GM18498 (cell line): ENCODE measurements around the gene TOX2.
"Not testable (repeated sequence)": the region's sequence is repeated elsewhere in the genome, so short reads cannot be mapped to it uniquely, and the experiment has no call there.

Experiments
- ATAC-seq: cut with Tn5 transposase; IDR thresholded peaks from one replicate; pipeline ENCODE4 v1.9.1; 2021; ENCODE audit warnings: mild to moderate bottlenecking, moderate library complexity; ENCODE audit not compliant: unreplicated experiment

TOX2 gene

DNA sequence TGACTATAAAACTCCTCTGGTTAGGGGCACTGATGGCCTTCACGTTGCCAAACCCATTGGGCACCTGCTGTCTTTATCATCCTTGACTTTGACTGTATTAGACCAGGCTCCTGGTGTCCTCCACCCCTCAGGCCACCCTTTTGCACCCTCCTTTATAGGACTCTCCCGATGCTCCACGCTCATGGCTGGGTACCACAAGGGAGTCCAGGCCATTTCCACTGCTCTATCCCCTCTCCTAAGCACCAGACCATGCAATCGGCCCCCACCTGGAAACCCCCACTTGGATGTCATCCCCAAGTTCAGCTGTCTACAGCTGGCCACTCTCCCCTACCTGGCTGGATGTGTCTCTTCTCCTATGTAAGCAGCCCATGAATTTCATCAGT, 115.2 kb downstream of the TOX2 start:
- no peak for ATAC-seq

DNA sequence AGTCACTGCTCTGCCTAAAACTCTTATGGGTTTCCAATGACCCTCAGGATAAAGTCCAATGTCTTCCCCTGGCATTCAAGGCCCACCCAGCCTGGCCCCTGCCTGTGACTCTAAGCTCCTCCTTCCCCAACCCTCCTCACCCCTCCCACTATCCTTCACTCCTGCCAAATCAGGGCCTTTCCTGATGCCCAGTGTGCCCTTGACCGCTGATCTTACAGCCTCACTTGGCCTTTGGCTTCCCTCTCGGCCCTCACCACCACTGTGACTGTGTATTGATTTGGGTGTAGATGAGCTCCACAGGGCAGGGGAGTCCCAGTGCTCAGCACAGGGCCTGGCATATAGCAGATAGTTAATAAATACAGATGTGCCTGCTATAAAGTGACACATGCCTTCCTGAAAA, 115.7 kb downstream of the TOX2 start:
- ATAC-seq = no peak

DNA sequence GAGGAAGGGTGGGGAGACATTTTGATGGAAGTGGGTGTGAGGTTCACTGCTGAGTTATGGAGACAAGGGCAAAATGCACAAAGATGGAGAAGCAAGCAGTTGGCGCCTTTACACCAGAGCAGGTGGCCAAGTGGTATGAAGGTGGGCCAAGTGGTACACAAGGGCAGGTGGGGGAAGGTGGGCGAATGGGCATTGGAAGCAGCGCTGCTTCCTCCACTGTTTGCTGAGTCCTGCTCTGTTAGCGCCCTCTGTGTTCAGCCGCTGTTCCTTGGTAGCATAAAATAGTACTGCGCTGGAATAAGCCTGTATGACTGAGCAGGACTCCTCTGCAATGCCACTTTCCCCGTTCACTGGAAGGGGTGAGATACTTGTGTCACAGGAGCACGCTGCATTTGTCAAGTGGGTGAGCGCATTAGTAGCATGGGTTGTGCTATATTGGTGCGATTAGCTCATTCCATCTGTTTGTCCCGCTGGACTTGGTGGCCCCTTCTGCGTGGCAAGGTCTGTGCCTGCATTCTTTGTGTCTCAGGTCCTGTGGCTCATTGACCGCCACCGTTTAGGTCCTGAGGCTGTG, 116.4 kb downstream of the TOX2 start:
- ATAC-seq = no peak

DNA sequence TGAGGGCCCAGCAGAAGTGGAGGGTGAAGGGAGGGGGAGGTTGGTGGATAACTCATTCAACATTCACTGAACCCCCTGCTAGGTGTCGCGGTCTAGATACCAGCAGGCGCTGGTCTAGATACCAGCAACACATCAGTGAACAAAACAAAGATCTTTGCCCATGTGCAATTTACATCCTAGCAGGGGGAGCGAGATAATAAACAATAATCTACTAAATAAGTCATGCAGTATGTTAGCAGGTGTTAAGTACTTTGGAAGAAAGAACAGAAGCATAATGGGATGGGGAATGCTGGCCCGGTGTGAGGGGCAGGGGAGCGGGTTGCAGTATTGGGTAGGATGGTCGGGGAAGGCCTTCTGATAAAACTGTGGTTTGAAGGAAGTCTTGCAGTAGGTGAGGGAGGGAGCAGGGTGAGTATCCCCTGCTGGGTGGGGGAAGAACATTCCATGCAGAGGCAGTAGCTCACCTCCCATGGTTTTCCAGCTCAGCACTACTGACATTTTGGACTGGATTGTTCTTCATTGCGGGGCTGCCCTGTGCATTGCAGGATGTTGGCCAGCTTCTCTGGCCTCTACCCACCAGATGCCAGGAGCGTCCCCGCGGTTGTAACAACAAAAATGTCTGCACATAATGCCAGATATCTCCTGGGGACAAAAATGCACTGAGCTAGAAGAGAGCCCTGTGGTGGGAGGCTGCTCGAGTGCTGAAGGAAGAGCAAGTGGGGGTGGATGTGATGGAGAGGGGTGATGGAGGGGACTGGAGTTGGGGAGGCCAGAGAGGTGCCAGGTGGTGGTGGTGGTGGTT, 117.3 kb downstream of the TOX2 start:
- no peak for ATAC-seq

DNA sequence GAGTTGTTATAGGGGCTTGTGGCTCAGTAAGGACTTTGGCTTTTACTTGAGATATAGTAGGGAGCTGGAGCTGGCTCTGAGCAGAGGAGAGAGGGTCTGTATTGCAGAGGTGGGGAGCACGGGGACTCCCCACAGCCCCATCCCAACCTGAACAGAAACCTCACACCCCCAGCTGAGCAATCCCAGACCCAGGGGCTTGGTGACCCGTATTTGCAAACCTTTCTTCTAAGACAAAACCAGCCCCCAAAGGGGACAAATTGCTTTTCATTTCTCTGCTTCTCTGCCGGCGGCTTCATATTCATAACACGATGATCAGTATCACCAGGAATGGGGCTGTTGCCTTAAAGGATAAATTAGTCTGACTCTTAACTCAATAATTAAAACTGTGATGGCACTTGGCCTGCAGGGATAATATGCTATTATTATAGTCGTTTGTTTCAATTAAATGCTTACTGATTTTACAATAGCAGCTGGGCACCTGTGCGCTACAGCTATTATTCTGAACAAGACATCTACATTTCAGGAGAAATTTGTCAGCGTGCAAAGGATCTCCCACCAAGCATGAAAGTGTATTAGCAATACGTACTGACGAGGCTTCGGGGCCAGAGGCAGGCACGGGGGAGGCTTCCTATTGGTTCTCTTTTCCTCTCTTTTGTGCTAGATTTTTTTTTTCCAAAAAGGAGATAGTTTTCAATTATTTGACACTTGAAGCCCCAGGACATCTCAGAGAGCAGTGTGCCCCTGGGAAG, 118.1 kb downstream of the TOX2 start:
- no peak for ATAC-seq

DNA sequence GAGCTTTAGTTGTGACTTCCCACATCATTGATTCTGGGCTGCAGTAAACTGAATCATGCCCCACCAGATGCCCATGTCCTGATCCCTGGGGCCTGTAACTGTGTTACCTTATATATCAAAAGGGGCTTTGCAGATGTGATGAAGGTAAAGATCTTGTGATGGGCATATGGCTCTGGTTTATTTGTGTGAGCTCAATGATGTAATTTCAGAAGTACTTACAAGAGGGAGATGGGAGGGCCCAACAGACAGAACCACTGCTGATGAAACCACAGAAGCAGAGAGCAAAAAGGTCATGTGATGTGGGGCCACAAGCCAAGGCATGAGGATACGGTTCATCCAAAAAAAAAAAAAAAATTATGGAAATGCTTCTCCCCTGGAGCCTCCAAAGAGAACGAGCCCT, 118.7 kb downstream of the TOX2 start:
- ATAC-seq = no peak

DNA sequence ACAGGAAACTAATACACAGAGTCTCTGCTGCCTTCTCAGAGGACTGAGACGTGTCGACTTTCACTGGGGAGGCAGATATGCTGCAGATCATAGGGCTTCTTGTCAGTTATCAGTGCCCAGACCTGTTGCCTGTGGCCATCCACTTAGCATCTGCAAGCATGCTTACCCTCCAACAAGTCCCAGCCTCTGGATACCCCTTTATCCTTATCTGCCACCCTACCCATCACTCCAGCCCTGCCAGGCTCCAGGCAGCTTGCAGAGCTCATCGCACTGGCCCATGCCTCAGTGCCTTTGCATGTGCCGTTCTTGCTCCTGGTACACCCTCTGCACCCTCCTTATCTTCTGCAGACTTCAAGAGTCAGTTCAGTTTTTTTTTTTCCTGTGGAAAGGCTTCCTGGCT, 119.2 kb downstream of the TOX2 start:
- ATAC-seq = no peak

DNA sequence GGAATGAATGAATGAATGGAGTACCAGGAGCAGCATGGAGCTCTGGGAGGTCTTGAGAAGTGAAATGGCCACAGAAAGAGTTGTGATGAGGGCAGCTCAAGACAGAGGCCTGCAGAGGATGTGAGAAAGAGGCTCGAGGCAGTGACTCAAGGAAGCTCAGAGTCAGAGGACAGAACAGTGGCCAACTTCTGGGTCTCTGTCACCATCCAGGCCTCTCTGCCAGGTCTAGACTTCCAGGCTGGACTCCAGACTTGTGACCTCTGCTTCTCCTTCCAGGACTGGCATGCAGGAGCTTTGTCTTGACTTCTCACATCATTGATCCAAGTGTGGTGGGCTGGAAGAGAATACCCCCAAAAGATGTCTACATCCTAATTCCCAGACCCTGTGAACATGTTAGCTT, 119.8 kb downstream of the TOX2 start:
- no peak for ATAC-seq

DNA sequence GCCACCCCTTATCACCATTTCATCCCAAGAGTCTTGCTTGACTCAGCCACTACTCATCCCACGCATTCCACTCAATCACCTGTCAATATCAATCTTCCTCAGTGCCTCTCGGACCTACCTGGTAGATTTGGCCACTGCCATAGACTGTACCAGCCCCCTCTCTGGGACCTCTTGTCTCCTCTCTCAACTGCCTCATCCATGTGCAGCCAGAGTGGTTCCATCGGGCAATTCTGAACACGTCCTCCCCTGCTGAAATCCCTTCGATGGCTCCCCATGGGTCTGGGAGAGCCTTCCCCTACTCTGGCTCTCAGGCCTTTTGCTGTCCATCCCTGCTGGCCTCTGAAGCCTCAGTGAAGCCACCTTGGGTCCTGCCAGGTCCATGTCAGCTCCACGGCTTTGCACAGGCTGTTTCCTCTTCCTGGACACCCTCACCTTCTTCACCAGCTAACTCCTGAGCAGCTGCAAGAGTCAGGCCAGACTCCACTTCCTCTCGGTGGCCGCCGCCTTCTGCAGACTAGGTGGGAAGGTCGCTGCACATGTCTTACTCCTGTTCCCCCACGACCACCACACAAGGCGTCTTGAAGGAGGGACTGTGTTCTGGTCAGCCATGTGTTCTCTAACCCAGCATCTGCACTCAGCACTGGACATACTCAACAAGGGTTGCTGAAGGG, 120.4 kb downstream of the TOX2 start:
- ATAC-seq = no peak

DNA sequence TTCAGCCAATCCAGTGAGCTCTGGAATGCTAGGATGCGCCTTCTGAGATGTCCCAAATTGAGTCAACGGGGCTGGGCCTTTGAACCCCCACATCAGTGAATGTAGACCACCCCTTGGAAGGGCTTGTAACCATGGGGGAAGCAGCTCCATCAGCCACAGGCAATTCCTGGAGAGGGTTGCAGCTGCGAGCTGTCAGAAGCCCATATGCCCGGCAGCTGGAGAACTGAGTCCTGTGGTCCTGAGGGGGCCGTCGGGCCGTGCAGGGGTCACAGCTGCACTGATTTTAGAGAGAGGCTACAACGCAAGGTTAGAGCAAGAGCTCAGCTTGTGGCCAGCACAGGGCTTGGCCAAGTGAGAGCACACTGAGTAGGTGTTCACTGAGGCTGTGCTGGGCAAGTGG, 121.3 kb downstream of the TOX2 start:
- no peak for ATAC-seq

DNA sequence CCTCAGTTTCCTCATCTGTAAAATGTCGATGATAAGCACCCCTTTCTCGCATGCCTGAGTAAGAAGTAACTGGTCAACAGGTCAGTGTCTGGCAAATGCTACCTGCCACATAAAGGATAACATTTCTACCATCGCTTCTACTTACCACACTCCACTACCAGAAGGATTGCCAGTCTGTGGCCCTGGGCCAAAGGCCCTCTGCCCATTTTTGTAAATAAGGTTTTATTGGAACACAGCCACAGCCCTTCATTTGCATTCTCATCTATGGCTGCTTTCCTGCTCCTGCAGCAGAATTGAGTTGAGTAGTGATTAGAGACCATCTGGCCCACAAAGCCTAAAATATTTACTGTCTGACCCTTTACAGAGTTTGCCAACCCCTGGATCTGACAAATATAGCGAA, 121.8 kb downstream of the TOX2 start:
- no peak for ATAC-seq

DNA sequence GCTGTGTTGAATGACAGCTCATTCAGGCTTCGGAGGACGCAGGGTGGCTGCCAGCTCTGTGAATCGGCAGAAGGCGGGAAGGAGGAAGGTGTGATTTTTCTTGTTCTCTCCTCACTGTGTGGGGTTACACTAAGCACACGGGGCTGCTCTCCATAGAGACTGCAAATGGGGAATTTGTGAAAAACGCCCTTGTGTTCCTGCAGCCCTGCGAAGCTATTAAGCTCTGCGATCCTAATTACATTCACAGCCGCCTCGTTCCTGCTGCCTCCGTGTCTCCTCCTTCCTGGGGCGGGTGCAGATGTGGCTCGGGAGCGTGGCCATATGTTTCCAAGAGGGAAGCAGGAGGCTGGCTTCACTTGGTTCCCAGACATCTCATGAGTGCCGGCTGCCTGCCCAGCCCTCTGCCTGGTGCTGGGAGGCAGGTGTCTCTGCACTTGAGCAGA, 124.0 kb downstream of the TOX2 start:
- no peak for ATAC-seq

DNA sequence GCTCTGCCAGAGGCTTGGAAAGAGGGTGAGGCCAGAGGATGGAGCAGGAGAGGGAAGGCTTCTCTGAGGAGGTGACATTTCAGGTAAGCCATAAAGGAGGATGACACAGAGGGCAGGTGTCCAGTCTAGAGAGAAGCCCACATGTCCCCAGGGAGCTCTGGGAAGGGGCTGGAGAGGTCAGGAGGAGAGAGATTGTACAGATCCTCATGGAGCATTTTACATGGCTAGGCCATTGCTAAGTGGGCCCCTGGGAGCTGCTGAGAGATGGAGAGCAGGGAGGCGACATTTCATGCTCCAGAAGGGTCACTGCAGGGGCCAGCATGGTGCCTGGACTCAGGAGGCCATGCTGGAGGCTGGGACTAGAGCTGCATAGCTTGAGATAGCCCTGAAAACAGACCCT, 124.5 kb downstream of the TOX2 start:
- no peak for ATAC-seq

DNA sequence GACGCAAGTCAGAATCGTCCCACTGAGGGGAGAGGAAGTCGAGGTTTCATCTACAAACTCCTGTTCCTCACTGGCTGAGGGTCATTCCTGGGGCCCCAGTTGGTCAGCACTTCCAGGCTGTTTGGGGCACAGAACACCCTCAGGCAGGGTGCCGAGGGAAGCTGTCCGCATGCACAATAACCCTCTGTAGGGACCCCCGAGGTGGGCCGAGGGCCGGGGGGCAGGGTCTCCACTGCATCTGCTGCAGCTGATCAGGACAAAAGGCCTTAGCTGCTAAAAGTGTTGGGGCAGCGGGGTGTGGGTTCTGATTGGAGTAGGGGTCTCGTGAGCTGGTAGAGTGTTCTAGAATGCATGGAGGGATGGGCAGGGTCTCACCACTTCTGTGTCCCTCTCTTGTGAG, 125.1 kb downstream of the TOX2 start:
- no peak for ATAC-seq

DNA sequence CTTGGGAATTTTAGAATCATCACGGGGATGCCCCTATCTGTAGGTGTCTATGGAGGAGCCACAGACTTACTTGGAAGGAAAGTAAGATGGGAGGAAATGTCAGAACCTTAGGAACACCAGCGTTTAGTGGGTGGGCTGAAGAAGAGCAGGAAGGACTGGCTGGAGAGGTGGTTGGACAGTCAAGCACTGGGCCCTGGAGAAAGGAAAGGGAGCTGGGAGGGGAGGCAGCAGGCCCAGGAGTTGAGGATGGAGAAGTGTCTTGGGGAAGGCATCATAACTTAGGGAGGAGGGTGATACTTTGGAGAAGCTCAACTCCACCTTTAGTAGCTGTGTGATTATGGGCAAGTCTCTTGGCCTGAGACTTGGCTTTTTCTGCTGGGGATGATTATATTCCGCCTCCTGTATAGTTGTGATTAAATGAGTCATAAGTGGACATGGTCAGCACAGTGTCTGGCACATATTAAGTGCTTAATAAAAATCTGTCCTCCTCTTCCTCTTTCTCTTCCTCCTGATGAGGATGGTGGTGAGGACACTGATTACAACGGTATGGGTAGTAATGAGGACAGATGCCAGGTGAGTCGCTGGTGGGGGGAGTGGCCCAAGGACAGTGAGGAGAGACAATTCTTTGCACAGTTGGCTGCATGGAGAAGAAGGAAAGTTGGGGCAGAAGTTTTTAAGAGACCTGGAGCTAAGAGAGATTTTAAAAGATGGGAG, 125.7 kb downstream of the TOX2 start:
- no peak for ATAC-seq

DNA sequence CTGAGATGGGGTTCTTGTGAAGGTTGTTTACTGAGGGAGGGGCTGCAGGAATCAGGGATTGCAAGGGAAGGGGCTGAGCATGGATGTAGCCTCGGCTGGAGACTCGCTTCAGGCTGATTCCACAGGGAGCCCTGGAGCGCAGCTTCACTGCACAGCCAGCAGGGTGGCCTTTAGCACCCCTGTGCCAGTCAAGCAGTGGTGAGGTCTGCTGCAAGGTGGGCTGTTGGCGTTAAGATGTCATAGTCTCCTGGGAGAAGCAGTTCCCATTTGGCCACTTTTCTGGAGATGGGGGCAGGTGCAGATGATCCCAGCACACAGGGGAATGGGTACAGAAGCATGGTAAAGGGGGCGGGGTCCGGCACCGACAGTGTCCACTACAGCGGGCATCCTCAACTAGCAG, 126.3 kb downstream of the TOX2 start:
- no peak for ATAC-seq

DNA sequence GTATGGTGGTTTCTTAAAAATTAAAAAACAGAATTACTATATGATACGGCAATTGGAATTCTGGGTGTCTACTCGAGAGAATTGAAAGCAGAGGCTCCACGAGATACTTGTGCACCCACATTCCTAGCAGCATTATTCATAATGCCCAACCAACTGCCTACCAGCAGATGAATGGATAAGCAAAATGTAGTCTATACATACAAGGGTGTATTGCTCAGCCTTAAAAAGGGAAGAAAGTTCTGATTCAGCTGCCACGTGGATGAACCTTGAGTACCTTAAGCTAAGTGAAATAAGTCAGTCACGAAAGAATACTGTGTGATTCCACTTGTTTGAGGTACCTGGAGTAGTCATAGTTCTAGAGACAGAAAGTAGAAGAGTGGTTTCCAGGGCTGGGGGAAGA, 130.1 kb downstream of the TOX2 start:
- not testable (repeated sequence) for ATAC-seq

DNA sequence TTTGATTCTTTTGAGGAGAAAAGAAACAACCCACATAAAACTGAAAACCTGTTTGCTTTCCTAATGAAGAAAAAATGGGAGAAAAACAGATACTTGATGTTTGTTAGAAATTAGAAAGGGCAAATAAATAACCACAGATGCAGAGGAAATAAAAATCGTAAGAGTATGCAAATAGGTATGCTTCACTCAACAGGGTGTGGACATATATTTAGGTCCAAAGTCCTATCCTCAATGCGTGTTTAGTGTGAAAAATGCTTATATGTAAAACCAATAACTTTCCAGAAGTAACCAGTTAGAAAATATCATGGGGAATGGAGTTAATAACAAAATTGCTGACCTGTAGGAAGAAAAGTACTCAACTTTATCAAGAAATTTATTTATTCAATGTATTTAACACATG, 135.7 kb downstream of the TOX2 start:
- ATAC-seq = no peak

DNA sequence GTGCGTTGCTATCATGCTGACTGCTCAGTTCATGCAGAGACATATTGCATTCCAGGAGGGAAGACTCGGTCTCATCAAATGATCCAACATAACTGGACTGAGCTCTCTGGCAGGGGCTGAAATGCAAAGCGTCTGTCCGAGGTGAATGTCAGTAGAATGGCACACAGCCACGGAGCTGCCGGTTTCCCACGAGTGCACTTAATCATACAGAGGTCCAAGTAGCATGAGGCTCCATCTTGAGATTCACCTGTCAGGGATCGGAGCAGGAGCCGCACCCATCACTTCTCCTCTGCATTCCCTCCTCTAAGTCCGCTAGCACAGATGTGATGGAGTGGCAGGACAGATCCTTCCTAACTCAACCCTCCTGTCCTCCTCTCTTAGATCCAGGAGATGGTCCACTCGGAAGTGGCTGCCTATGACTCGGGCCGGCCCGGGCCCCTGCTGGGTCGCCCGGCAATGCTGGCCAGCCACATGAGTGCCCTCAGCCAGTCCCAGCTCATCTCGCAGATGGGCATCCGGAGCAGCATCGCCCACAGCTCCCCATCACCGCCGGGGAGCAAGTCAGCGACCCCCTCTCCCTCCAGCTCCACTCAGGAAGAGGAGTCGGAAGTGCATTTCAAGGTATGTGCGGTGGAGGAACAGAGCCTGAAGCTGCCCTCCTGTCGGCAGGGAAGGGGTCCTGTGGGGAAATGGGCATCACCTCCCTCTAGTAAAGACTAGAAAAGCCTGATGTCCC, 136.4 kb downstream of the TOX2 start:
- ATAC-seq = no peak

DNA sequence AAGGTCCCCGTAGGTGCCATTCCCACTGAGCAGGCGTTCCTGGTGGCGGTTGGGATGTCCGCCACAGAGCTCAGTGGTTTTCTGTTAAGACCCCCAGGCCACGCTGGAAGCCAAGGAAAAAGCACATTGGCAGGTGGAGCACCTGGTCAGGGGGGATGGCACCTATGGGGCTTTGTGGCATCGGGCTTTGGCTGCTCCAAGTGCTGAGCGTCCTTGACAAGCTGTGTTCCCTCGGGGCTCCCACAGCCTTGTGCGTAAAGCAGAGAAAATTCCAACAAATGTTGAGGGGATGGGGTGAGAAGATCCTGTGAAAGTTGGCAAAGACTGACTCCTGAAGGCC, 137.0 kb downstream of the TOX2 start:
- no peak for ATAC-seq
